Measurements from ENCODE around the gene PCDHA2. TPM values are rescaled to one million over a fixed set of nuclear protein-coding genes. Genes with fewer than 3 reads are reported as not detected.
"Not testable (repeated sequence)": the region's sequence is repeated elsewhere in the genome, so short reads cannot be mapped to it uniquely, and the experiment has no call there.

The PCDHA2 gene
- not detected for total RNA-seq
- long read RNA-seq: 0 reads

DNA sequence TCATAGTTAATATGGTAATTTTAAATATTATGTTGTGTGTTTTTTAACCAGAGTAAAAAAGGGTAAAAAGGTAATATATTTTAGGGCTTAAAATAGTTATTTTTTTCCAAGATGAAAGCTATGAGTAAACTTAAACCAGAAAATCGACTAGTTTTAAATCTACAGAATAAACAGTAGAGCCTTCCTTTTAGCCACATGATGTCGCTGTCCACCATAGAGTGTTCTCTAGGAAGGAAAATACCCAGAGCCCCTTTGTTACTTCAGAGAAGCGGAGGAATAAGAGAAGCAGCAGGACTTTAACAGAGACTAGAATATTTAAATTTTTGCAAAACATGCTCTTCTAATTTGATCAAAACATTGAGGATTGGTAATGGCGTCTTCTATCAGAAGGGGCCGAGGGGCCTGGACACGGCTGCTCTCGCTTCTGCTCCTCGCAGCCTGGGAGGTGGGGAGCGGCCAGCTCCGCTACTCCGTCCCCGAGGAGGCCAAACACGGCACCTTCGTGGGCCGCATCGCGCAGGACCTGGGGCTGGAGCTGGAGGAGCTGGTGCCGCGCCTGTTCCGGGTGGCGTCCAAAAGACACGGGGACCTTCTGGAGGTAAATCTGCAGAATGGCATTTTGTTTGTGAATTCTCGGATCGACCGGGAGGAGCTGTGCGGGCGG lies at the start of gene PCDHA2:
PCDHA2 (plus strand) TSS at position 258 of the 664 bp plus-strand sequence.
- no peak for ATAC-seq
- intact Hi-C loops (cut with micrococcal nuclease): no loop called here
- no peak for DNase-seq

GRCh38 chr5:140753561-140753960 lies 41.1 kb upstream of the PCDHA2 start:
- intact Hi-C loops (cut with micrococcal nuclease): no loop called here
- no peak for DNase-seq
- no peak for ATAC-seq

DNA sequence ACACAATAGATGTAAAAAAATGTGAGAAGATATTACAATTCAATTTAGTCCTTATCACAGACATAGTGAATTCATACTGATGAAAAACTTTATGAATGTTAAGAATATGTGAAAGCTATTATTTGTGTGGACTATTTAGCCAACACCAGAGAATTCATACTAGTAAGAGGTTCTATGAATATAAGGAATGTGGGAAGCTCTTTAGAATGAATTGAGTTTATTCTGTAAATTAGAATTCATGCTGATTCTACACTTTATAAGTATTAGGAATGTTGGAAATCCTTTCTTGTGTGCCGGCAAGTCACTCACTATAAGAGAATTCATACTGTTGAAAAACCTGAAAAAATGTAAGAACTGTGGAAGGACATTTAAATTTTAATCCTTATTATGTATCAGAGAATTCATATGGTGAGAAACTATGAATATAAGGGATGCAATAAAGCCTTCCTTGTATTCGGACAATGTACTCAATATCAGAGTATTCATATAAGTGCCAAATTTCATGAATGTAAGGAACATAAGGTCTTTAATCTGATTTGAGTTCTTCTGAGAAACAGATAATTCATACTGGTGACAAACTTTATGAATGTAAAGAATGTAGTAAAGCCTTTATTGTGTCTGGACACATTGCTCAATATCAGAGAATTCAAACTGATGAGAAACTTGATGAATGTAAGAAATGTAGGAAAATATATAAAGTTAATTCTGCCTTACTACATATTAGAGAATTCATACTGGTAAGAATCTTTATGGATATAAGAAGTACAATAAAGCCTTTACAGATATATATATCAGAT lies 30.3 kb upstream of the PCDHA2 start:
- ATAC-seq (no peak), DNase-seq (no peak)
- intact Hi-C loops (cut with micrococcal nuclease): no loop called here

DNA sequence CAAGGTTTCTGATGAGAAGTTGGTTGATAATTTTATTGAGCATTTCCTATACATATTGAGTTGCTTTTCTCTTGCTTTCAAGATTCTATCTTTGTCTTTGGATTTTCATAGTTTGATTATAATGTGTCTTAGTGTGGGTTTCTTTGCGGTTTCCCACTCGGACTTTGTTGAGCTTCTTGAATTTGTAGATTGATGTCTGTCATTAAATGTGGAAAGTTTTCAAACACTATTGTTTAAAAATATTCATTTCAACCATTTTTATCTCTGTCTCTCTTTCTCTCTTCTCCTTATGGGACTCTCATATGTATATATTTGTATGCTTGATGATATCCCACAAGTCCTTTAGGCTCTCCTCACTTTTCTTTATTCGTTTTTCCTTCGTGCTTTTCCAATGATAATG lies 27.2 kb upstream of the PCDHA2 start:
- ATAC-seq: no peak
- intact Hi-C loops (cut with micrococcal nuclease): no loop called here
- no peak for DNase-seq

DNA sequence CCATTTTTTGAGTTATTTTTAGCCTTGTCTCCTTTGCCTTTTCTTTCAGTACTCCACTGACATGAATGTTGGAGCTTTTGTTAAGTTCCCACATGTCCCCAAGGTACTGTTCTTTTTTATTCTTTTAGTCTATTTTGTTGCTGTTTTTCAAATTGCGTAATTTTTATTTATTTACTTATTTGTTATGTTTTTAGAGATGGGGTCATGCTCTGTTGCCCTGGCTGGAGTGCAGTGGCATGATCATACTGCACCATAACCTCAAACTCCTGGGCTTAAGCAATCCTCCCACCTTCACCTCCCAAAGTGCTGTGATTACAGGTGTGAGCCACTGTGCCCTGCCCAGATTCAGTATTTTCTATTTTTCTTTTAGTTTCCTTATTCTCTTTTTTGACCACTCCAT lies 14.1 kb upstream of the PCDHA2 start:
- DNase-seq (no peak), ATAC-seq (no peak)
- intact Hi-C loops (cut with micrococcal nuclease): no loop called here

GRCh38 chr5:140785905-140786686 lies 8.6 kb upstream of the PCDHA2 start, which contains the start of gene PCDHA1:
Gene PCDHA1 (plus strand): TSS chr5:140786140.
- DNase-seq (no peak), ATAC-seq (no peak)
- intact Hi-C loops (cut with micrococcal nuclease): no loop called here

- intact Hi-C loops (cut with micrococcal nuclease); DNase-seq; ATAC-seq: not testable (repeated sequence)
Measured at GRCh38 chr5:140787422-140787821, 7.2 kb upstream of the PCDHA2 start.

DNA sequence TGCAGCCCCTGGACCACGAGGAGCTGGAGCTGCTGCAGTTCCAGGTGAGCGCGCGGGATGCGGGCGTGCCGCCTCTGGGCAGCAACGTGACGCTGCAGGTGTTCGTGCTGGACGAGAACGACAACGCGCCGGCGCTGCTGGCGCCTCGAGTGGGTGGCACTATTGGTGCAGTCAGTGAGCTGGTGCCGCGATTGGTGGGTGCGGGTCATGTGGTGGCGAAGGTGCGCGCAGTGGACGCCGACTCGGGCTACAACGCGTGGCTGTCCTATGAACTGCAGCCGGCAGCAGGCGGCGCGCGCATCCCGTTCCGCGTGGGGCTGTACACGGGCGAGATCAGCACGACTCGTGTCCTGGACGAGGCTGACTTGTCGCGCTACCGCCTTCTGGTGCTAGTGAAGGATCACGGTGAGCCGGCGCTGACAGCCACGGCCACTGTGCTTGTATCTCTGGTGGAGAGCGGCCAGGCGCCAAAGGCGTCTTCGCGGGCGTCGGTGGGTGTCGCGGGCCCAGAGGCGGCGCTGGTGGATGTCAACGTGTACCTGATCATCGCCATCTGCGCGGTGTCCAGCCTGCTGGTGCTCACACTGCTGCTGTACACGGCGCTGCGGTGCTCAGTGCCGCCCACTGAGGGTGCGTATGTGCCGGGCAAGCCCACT lies 6.7 kb upstream of the PCDHA2 start:
- ATAC-seq; intact Hi-C loops (cut with micrococcal nuclease); DNase-seq: not testable (repeated sequence)

DNA sequence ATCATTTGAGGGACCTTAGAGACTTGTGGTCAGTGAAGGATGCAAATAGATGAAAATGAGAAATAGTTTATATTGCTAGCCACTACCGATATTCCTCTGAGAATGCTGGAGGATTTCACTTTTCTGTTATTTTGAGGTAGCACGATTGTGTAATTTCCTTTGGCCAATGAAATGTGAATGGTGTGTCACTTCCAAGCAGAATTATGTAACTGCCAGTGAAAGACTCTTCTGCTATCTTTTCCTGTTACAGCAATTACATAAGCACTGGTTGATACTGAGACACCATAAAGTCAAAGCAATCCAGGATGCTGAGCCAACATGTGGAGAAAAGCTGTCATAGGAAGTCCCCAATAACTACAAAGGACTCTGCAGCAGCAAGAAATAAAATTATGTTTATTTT lies 3.6 kb upstream of the PCDHA2 start:
- DNase-seq: no peak
- ATAC-seq: no peak
- intact Hi-C loops (cut with micrococcal nuclease): no loop called here

DNA sequence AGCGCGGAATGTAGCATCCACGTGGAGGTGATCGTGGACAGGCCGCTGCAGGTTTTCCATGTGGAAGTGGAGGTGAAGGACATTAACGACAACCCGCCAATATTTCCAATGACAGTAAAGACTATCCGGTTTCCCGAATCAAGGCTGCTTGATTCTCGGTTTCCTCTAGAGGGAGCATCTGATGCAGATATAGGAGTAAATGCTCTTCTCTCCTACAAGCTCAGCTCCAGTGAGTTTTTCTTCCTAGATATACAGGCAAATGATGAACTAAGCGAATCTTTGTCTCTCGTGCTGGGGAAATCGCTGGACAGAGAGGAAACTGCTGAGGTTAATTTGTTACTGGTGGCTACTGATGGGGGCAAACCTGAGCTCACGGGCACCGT lies 598 bp downstream of the PCDHA2 start:
- no peak for DNase-seq
- ATAC-seq: no peak
- intact Hi-C loops (cut with micrococcal nuclease): no loop called here

- DNase-seq; ATAC-seq; intact Hi-C loops (cut with micrococcal nuclease): not testable (repeated sequence)
Measured at GRCh38 chr5:140796072-140796717, 1.5 kb downstream of the PCDHA2 start.

DNA sequence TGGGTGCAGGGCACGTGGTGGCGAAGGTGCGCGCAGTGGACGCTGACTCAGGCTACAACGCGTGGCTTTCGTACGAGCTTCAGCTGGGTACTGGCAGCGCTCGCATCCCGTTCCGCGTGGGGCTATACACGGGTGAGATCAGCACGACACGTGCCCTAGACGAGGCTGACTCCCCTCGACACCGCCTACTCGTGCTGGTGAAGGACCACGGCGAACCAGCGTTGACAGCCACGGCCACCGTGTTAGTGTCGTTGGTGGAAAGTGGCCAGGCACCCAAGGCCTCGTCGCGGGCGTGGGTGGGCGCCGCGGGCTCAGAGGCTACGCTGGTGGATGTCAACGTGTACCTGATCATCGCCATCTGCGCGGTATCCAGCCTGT lies 2.1 kb downstream of the PCDHA2 start:
- intact Hi-C loops (cut with micrococcal nuclease): no loop called here
- DNase-seq (no peak), ATAC-seq (no peak)

GRCh38 chr5:140800816-140801493 lies 6.3 kb downstream of the PCDHA2 start, which contains the start of gene PCDHA3:
Gene PCDHA3 (plus strand): TSS chr5:140801057.
- intact Hi-C loops (cut with micrococcal nuclease): no loop called here
- DNase-seq (no peak), ATAC-seq (no peak)

GRCh38 chr5:140801494-140801841 lies 6.8 kb downstream of the PCDHA2 start:
- DNase-seq (no peak), ATAC-seq (no peak)
- intact Hi-C loops (cut with micrococcal nuclease): no loop called here

DNA sequence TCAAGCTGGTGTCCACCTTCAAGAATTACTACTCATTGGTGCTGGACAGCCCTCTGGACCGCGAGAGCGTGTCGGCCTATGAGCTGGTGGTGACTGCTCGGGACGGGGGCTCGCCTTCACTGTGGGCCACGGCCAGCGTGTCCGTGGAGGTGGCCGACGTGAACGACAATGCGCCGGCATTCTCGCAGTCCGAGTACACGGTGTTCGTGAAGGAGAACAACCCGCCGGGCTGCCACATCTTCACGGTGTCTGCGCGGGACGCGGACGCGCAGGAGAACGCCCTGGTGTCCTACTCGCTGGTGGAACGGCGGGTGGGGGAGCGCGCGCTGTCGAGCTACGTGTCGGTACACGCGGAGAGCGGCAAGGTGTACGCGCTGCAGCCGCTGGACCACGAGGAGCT lies 7.7 kb downstream of the PCDHA2 start:
- DNase-seq; ATAC-seq; intact Hi-C loops (cut with micrococcal nuclease): not testable (repeated sequence)

- intact Hi-C loops (cut with micrococcal nuclease): no loop called here
- no peak for DNase-seq
- no peak for ATAC-seq
Measured at GRCh38 chr5:140802781-140803271, 8.2 kb downstream of the PCDHA2 start.

- intact Hi-C loops (cut with micrococcal nuclease): no loop called here
- DNase-seq (peak; percentile 37), ATAC-seq (peak; percentile 42)
Measured at GRCh38 chr5:140806834-140807775, 12.5 kb downstream of the PCDHA2 start, which contains the start of gene PCDHA4. Gene PCDHA4 (plus strand): TSS chr5:140807068.
